Smooth muscle cell (in vitro differentiated cells): ENCODE data around the gene NDUFB6. TPM values are rescaled to one million over a fixed set of nuclear protein-coding genes. Genes with fewer than 3 reads are reported as not detected.

Experiments used
- DNase-seq: peaks from one replicate; lab custom pipeline; 2025; ENCODE audit not compliant: unreplicated experiment; lab: John Stamatoyannopoulos, UW
- H2AFZ ChIP-seq: fragments of 200-600 bp; sonication (generic); 2 replicates; pipeline ENCODE4 v1.6.0; 2016; ENCODE audit warnings: antibody characterized with exemption, low read depth, mild to moderate bottlenecking
- H3F3A ChIP-seq: fragments of 200-600 bp; sonication (generic); 2 replicates; pipeline ENCODE4 v1.6.0; 2017; ENCODE audit warnings: antibody characterized with exemption, low read depth
- H3K27ac ChIP-seq: fragments of 200-600 bp; sonication (generic); 2 replicates; pipeline ENCODE4 v1.5.1; 2016; ENCODE audit warnings: low read depth, mild to moderate bottlenecking
- H3K27me3 ChIP-seq: fragments of 200-600 bp; sonication (generic); 2 replicates; pipeline ENCODE4 v1.6.1; 2016; ENCODE audit warnings: low read depth, mild to moderate bottlenecking
- H3K36me3 ChIP-seq: fragments of 200-600 bp; sonication (generic); 2 replicates; pipeline ENCODE4 v1.5.1; 2016; ENCODE audit warnings: low read depth
- H3K4me1 ChIP-seq: fragments of 200-600 bp; sonication (generic); 2 replicates; pipeline ENCODE4 v1.5.1; 2016; ENCODE audit warnings: low read depth
- H3K4me2 ChIP-seq: fragments of 200-600 bp; sonication (generic); 2 replicates; pipeline ENCODE4 v1.6.0; 2016; ENCODE audit warnings: mild to moderate bottlenecking
- H3K4me3 ChIP-seq: fragments of 200-600 bp; sonication (generic); 2 replicates; pipeline ENCODE4 v1.5.1; 2016; ENCODE audit warnings: mild to moderate bottlenecking
- H3K79me2 ChIP-seq: fragments of 200-600 bp; sonication (generic); 2 replicates; pipeline ENCODE4 v1.6.0; 2016; ENCODE audit warnings: low read depth, mild to moderate bottlenecking
- H3K9ac ChIP-seq: fragments of 200-600 bp; sonication (generic); 2 replicates; pipeline ENCODE4 v1.6.0; 2016; ENCODE audit warnings: low read depth
- H3K9me3 ChIP-seq: fragments of 200-600 bp; sonication (generic); replicated peaks from 2 replicates; pipeline ENCODE4 v1.5.1; 2016; ENCODE audit warnings: low read depth
- H4K20me1 ChIP-seq: fragments of 200-600 bp; sonication (generic); 2 replicates; pipeline ENCODE4 v1.6.0; 2016; ENCODE audit warnings: low read depth
- CTCF ChIP-seq: fragments of 200-600 bp; sonication (generic); IDR thresholded peaks from 2 replicates; pipeline ENCODE4 v1.5.1; 2017; ENCODE audit warnings: borderline replicate concordance, mild to moderate bottlenecking, antibody characterized with exemption; ENCODE audit not compliant: insufficient read depth, poor library complexity, severe bottlenecking
- WGBS: methylation state at CpG from one replicate; pipeline ENCODE4 v1.1.7; 2016; ENCODE audit warnings: low lambda C conversion rate; 5-methylcytosine and 5-hydroxymethylcytosine counted together
- polyA plus RNA-seq: library from polyadenylated mRNA; unstranded; fragments of >200 nt; fragmentation: Nextera tagmentation; extraction: Ambion mirVana; gene quantifications from 2 replicates; pipeline ENCODE4 v1.2.1, GENCODE V29; 2016
- total RNA-seq: library from RNA; depleted of rRNA; stranded (reverse); fragments of >200 nt; gene quantifications from 2 replicates; pipeline ENCODE4 v1.2.3, GENCODE V29; 2014

Gene NDUFB6
- total and polyA plus RNA-seq, 2 experiments from 2014 or later, result 162 to 172 TPM

- Histone ChIP-seq H3F3A (no peaks in the 10 kb centered on the region), H4K20me1 (no peaks in the 10 kb centered on the region), H3K9ac (no peak overlapping the region), H3K27ac (no peak overlapping the region), H3K36me3 (no peaks in the 10 kb centered on the region), H3K27me3 (no peaks in the 10 kb centered on the region), H3K4me2 (no peak overlapping the region), H3K9me3 (no peaks in the 10 kb centered on the region), H3K79me2 (no peaks in the 10 kb centered on the region), H2AFZ (no peak overlapping the region), H3K4me1 (peaks cover 8% of the 10 kb centered on the region), H3K4me3 (no peak overlapping the region)
- 93% methylated on average over 1 of the region's 1 CpG for WGBS
- no peak for TF ChIP-seq CTCF
- DNase-seq, result no peak
These were observed 49.0 kb downstream of the NDUFB6 start for GRCh38 chr9:32523910-32524309.

GRCh38 chr9:32518276-32518675 lies 54.7 kb downstream of the NDUFB6 start:
- no peaks in the 10 kb centered on the region for H3K27me3 ChIP-seq
- no peak for DNase-seq
- TF ChIP-seq CTCF, result no peak
- WGBS, result 80% methylated on average over 1 of the region's 1 CpG
- no peak overlapping the region for H3K27ac ChIP-seq
- H3K36me3 ChIP-seq, result no peaks in the 10 kb centered on the region
- no peaks in the 10 kb centered on the region for H3K9me3 ChIP-seq
- no peaks in the 10 kb centered on the region for H4K20me1 ChIP-seq
- no peak overlapping the region for H2AFZ ChIP-seq
- no peak overlapping the region for H3K9ac ChIP-seq
- H3F3A ChIP-seq, result no peaks in the 10 kb centered on the region
- H3K4me2 ChIP-seq, result no peak overlapping the region
- no peaks in the 10 kb centered on the region for H3K79me2 ChIP-seq
- H3K4me1 ChIP-seq, result no peaks in the 10 kb centered on the region
- no peak overlapping the region for H3K4me3 ChIP-seq

- Histone ChIP-seq H3K4me3 (no peak overlapping the region), H3F3A (no peaks in the 10 kb centered on the region), H2AFZ (no peak overlapping the region), H3K4me1 (no peaks in the 10 kb centered on the region), H3K9ac (no peak overlapping the region), H3K4me2 (no peak overlapping the region), H3K9me3 (no peaks in the 10 kb centered on the region), H3K27ac (no peak overlapping the region), H3K79me2 (no peaks in the 10 kb centered on the region), H3K36me3 (no peaks in the 10 kb centered on the region), H3K27me3 (no peaks in the 10 kb centered on the region), H4K20me1 (no peaks in the 10 kb centered on the region)
- DNase-seq, result no peak
- no peak for TF ChIP-seq CTCF
These were observed 56.7 kb downstream of the NDUFB6 start for GRCh38 chr9:32516241-32516640.

GRCh38 chr9:32508728-32509127 lies 64.2 kb downstream of the NDUFB6 start:
- WGBS, result 100% methylated on average over 1 of the region's 1 CpG
- Histone ChIP-seq H3K27ac (no peak overlapping the region), H3K4me3 (no peak overlapping the region), H3K9ac (no peak overlapping the region), H3K36me3 (no peaks in the 10 kb centered on the region), H3K79me2 (no peaks in the 10 kb centered on the region), H3F3A (no peaks in the 10 kb centered on the region), H3K4me2 (no peak overlapping the region), H3K27me3 (no peaks in the 10 kb centered on the region), H4K20me1 (no peaks in the 10 kb centered on the region), H2AFZ (no peak overlapping the region), H3K4me1 (no peaks in the 10 kb centered on the region), H3K9me3 (no peaks in the 10 kb centered on the region)
- TF ChIP-seq CTCF, result no peak
- DNase-seq, result no peak
